Measurements from ENCODE around the gene SLC23A2. TPM values are rescaled to one million over a fixed set of nuclear protein-coding genes. Genes with fewer than 3 reads are reported as not detected.
"Not testable (repeated sequence)": the region's sequence is repeated elsewhere in the genome, so short reads cannot be mapped to it uniquely, and the experiment has no call there.

SLC23A2 gene
- total RNA-seq, 1 donor from 2014 or later, result 17.0 TPM

DNA sequence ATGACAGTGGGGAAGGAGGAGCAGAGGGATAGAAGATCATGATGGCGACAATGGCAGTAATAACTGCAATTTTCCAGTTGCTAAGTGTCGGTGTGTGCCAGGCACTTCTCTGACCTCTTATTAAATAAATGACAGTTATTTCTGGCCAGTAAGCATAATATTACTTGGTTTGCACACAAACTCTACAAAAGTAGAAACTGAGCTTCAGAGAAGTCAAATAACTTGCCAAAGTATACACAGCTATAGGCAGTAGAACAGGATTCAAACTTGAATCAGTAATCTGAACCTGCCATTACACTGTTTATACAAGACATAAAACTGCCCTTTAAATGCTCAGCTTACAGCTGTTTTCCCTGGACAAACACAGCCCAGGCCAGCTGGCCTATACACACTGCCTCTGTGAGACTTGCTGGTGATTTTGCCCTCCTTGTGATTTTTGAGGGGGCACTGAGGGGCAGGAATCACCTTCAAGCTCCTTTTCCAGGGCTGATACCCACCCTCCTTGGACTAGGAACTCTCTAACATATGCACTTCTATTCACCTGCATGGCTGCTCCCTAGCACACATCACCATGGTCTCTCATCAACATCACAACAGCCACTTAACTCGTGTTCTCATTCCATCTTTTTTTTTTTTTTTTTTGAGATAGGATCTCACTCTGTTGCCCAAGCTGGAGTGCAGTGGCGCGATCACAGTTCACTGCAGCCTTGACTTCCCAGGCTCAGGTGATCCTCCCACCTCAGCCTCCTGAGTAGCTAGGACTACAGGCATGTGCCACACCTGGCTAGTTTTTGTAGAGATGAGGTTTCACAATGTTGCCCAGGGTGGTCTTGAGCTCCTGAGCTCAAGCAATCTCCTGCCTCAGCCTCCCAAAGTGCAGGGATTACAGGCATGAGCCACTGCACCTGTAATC lies 63.6 kb downstream of the SLC23A2 start:
- intact Hi-C loops (cut with micrococcal nuclease), result no loop called here

DNA sequence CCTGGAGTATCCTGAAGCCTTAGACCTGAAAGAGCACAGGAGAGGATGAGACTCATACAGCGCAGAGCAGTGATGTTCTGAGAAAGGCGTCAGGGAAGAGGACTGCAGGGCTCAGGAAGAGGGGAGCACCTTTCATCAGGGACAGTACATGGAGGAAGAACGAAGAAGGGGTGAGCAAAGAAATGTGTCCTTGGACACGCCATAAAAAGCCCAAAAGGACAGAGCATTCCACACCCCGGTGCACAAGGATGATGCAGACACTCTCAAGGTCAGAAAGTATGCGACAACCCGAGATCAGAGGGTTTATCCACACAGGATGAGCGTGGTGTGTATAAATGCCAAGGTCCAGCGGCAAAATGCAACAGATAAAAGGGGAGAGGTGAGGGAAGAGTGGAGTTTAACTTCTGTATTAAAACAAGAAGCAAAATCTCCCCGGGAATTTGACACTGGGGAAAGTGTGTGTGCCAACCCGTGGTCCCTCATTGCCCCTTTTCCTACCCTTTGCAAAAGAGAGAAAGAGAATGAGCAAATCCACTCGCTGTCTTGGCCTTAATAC lies 64.4 kb downstream of the SLC23A2 start:
- intact Hi-C loops (cut with micrococcal nuclease), result no loop called here

DNA sequence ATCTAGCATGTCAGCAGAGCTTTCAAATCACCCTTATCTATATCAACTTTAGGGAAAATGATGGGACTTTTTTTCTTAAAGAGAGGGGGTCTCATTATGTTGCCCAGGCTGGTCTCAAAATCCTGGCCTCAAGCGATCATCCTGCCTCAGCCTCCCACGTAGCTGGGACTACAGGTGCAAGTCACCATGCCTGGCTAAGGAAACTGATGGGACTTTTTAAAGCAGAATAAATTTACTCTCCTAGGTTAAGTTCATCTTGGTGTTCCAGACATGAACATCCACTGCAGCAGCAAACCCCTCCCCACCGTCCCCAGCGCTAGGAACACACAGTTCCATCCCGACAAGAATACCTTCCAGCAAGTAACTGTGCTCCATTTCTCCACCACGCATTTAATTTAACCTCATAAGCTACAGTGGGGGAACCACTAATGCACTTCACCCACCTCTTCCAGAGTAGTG lies 64.9 kb downstream of the SLC23A2 start:
- intact Hi-C loops (cut with micrococcal nuclease), result no loop called here

DNA sequence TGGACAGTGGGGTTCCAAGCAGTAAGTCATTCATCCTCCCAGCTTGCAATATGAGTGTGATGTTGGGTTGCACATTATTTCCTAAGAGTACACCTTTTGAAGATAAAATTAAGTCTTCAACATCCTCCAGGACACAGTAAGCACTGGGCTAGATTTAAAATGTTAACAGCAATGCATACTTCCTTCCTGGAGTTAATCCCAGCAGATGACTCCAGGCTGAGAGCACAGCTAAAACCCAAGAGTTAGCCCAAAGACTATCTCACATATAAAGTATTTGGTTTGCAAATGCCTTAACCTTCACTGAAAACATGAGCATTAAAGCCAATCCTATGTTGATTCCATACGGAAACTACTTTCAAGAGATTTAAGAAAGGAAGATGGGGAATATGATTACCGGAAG lies 69.2 kb downstream of the SLC23A2 start:
- intact Hi-C loops (cut with micrococcal nuclease), result no loop called here

DNA sequence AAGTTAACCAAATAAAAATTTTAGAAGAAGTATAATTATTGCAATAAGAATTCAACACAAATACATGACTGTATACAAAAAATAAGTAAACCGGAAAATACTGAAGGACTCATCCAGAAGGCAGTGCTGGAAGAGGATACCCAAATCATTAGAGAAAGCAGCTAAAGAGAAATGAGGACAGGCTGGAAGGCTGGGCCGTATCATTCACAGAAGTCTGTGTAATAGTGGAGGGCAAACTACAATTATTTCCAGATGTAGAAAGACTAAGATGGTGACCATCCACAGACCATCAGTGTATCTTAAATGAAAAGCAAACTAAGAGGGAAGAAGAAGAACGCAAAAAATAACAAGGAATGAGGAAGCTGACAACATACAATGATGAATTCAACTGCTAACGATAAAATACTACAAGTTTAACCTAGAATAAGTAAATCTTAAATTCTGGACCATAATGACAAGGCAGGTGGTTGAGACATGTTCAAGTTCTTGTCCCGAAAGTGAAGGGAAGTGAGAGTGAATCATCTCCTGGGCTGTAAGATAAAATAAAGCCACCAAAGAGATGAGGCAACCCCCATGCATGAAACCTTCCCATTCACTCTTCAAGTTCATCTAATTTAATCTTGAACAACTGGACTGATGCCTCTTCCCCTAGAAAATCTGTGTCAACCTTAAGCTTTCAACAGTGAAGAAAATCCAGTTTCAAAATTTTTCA lies 71.5 kb downstream of the SLC23A2 start:
- intact Hi-C loops (cut with micrococcal nuclease), result no loop called here

DNA sequence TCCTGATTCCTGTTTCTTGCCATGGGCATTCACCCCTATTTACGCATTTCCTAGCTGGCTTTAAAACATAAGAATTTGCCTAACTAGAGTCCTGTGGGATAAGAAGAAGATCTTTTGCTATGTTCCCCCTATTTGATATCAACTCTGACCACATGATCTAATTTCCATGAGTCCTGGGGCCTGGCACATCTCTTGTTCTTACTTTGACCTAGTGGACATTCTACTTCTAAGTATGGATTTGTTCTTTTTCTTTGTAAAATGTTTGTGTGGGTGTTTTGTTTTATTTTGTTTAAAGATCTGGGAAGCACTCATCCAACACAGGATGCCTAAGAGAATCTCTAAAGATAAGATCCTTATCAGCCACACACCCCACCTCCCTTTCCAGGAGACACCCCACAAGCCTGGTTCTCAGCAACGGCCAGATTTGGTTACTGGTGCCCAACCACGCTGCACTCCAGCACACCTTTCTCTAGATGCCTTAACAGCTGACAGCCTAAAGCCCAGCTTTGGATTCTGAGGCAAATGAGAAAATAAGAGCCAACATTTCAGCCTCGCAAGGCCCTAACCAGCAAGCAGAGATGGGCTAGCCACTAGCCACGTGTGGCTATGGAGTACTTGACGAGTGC lies 74.7 kb downstream of the SLC23A2 start:
- intact Hi-C loops (cut with micrococcal nuclease), result no loop called here

DNA sequence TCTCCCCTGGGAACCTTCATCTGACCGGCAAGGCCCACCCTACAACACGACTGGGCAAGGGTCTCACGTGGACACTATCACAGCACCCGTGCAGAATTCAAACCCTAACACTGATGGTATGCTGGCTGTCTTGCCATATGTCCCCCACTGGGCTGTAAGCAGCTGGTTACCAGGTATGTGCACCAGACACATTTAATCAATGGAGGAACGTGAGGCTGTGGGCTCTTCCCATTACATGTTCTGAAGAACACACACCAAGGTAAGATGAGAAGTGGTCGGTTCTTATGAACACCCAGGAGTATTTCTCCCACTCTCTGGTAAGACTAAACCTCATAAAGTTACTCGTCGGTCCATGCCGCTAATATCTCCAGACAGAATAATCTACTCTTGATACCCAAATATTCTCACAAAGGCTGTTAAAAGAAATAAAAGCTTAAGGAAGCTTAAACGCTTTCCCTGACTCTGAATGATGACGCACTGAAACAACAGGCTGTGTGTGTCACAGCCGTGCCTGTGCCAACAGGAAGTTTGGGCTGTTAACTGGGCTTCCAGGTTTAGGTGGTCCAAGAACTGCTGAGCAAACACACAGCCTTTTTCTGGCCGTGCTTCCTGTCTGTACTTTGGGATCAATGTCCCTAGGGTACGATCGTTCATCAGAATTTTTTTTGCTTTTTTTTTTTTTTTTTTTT lies 75.3 kb downstream of the SLC23A2 start:
- intact Hi-C loops (cut with micrococcal nuclease), result no loop called here

DNA sequence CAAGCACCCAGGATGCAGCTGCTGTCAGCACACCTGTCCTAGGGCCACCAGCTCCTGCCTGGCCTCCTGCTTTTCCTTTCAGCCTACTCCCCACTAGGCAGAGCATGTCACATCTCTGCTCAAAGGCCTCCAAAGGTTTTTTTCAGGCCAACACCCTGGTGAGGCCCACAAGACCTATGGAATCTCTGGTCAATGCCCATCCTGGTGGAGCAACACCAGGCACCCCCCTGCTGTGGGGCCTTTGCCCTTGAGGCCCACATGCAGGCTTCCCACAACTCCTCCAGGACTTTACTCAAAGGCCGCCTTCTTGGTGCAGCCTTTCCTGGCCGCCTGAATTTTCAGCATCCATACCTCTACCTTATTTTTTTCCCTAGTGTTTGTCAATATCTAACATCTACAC lies 76.9 kb downstream of the SLC23A2 start:
- intact Hi-C loops (cut with micrococcal nuclease), result no loop called here

DNA sequence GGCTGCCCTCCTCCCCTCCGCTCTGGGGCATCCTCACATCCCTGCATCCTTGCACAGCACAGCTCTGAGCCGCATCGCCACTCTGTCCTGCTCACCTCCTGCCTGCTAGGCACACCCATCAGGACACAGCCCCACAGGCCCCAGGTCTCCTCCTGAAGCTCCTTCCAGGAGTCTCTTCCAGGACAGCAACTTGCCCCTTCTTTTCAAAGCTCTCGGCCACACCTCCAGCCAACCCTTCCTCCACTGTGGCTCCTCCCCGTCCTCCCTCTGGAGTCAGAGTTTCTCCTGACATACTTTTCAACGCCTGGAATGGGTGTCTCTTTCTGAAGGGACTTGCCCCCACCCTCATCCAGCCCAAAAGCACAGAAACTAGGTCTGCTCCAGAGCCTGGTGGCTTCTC lies 77.3 kb downstream of the SLC23A2 start:
- intact Hi-C loops (cut with micrococcal nuclease), result no loop called here

DNA sequence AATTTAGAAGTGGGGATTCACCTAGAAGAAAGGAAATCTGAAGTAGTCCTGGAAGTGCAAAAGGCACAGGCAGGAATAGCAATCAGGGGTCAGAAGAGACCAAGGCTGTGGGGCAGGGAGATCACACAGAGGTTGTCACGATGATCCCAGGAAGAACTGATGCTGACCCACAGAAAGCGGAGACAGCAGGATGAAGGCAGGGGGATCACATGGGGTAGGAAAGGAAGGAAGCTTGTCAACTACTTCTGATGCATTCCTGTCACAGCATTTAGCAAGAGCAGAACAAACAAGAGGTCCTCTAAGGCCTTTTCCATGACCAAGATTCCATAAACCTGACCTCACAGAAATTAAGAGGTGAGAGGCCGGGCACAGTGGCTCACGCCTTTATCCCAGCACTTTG lies 79.1 kb downstream of the SLC23A2 start:
- intact Hi-C loops (cut with micrococcal nuclease), result no loop called here

DNA sequence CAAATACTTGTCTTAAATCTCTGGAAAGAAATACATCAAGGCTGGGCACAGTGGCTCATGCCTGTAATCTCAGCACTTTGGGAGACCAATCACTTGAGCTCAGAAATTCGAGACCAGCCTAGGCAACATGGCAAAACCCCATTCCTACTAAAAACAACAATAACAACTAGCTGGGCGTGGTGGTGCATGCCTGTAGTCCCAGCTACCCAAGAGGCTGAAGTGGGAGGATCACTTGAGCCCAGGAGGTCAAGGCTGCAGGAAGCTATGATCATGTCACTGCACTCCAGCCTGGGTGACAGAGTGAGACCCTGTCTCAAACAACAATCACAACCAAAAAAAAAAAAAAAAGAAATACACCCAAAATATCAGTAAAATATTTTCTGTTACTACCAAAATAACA lies 80.0 kb downstream of the SLC23A2 start:
- intact Hi-C loops (cut with micrococcal nuclease), result not testable (repeated sequence)

DNA sequence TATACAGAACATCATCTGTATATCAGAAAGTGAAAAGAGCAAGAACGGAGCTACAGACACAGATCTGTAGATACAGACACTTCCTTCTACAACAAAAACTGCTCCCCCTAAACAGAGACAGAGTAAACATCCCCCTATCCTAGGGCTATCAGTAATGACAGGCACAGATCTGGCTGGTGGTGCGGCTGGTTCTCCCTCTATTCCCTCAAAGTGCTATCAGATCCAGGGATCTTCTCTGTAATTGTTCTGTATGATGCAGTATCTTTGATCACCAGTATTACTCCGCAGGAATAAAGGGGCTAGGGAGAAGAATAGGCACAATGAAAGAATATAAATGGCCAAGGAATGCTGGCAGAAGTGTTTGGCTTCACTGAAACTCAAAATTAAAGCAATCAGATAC lies 80.7 kb downstream of the SLC23A2 start:
- intact Hi-C loops (cut with micrococcal nuclease), result no loop called here

DNA sequence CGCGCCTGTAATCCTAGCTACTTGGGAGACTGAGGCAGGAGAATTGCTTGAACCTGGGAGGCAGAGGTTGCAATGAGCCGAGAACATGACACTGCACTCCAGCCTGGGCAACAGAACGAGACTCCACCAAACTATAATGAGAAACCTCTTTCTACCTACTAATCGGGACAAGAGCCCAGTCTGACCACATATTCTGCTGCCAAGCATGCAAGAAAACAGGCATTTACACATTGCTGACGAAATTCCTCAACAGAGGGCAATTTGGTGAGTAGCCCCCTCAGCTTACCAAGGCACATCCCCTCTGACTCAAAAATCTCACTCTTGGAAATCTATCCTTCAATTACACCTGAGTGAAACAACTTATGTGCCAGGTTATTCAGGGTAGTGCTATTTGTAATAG lies 81.2 kb downstream of the SLC23A2 start:
- intact Hi-C loops (cut with micrococcal nuclease), result no loop called here

DNA sequence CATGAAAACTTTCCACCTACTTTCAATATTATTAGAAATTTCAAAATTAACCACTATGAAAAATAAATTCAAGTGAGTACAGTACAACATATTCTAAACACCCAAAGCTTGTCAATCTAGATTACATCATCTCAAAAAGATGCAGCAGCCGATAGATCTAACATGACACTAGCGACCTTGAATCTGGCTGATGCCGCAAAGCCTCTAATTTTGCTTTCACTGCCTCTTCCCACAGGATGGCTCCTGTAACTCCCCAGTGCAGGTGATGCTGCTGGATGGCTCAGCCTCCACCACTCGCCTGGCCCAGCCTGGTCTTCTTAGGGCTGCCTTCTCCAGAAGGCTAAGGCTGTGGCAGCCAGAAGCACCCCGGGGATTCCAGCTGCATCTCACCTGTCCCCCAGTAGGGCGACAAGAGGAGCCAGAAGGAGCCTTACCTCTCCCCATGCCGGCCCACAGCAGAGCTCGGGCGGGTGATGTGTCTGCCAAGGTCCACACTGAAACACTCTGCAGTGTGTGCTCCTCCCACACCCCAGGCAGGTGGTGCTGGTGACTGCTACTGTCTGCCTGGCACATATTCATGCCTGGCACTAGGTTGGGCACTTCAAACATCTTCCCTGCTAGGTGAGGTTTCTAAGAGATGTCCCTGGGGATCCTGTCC lies 82.1 kb downstream of the SLC23A2 start:
- intact Hi-C loops (cut with micrococcal nuclease), result no loop called here

DNA sequence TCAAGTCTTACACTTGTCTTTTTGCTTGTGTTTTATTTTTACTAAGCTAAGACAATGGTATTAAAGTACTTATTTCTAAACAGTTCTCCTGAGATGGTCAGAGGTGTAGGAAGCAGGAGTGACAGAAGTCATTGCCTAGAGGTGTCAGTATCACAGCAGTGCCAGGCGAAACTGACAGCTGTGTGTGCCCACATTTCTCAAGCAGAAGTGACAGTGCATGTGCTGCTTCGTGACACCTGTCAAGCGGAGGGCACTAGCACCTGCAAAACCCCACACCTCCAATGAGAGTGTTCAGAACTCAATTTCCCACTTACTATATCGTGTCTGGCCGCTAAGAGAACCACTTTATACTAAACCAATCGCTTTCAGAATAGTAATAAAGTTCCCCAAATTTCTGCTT lies 82.8 kb downstream of the SLC23A2 start:
- intact Hi-C loops (cut with micrococcal nuclease), result no loop called here

DNA sequence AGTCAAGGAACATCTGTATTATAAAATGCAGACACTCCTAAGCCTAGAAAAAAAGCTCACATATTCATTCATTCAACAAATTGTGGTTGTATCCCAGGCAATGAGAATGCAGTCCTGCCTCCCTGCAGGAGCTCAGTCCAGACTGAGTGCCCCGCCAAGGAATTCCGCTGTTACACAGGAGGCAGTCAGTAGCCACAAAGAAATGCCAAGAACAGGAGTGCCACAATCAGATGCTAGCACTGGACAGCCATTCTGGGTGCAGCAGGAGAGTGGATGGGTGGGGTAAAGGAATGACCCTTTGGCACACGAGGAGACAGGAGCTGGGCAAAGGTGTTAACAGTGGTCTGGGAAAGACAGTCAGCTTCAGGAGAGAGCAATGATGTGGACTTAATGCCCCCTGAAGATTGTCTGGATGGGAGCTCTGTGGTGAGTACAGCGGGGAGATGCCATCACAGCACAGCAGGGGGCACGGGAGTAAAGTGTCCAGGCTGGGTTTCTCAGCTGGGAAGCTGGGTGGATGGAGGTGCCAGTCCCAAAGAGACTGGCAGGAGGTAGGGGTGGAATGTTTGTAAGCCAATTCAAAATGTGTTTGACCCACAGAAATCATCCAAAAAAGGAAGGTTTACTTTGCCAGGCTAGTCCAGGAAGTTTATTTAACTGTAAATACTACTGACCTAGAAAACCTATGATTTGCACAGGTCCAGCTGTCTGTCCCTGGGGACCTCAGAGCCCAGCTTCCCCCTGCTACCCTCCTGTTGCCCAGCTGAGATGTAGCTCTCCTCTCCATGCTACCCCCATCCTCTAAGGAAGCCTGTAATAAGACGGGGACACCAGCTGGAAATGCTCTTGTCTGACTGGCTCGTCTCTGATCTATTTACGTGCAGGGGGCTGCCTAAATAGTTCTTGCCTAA lies 84.1 kb downstream of the SLC23A2 start:
- intact Hi-C loops (cut with micrococcal nuclease), result no loop called here

DNA sequence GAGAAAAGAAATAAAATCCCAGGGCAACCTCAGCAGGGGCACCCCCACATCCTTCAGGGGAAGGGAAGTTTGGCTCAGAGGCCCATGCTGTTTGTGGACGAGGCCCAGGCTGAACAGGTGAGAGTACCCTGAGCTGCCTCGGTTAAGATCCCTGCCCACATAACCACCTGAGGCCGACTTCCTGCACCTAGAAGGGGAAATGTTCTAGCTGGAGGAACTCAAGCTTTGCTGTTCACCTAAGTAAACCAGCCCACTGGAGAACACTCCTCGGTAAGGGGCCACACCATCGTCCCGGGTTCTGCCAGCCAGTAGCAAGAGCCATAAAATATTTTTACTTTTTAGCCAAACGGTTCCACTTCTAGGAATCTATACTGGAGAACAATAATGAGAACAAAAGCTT lies 88.2 kb downstream of the SLC23A2 start:
- intact Hi-C loops (cut with micrococcal nuclease), result no loop called here

DNA sequence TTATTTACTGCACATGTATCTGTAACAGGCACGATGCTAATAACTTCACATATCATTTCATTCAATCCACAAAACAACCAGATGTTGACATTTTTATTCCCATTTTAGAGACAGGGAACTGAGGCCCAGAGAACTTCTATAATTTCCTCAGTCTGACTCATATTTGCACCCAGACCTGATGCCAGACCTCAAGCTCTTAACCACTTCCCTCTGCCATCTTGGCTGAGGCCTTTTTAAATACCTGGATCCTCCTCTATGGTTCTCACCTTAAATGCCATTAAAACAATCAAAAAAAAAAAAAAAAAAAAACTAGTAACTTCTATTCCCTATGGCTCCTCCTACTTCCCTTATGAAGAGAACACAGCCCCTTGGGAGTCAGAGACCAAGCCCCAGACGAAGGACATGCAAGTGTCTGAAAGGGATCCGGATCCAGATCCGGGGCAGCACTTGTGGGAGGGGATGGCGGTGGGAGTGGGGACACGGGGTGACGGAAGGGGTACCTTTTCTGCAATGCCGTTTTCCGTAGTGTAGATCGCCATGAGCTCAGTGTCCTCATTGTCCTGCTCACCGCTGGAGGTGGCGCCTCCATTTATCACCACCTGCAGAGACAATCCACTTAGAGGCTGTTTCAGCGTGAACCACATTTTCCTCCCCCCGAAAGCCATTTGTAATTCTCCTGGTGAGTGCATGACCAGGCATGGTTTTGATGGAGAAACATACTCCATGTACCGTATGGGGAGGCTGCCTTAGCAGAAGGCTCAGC lies 88.7 kb downstream of the SLC23A2 start:
- intact Hi-C loops (cut with micrococcal nuclease), result no loop called here

DNA sequence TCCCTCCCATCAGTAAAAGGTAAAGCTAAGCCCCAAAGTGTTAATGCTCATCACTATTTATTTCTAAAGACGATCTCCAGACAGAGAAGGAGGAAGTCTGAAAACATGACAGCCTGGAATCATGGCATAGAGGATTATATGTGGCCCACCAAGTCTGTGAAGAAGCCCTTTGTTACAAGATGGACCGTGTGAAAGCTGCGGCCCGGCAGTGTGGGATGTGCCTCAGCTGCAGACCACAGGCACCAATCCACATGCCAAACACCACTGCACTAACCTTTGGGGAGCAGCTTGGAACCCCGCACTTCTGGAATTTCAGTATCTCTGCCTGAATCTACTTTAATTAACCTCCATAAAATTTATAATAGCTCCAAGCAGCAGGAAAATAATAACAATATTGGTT lies 90.4 kb downstream of the SLC23A2 start:
- intact Hi-C loops (cut with micrococcal nuclease), result no loop called here
